Neural cell (in vitro differentiated cells): ENCODE results near the gene PAPSS2. TPM values are rescaled to one million over a fixed set of nuclear protein-coding genes. Genes with fewer than 3 reads are reported as not detected.

Experiments
- H2AFZ ChIP-seq: fragments of 200-600, 300-800 bp; sonication (generic), shearing (Covaris generic); 2 replicates; pipeline ENCODE4 v1.6.0; 2014; ENCODE audit warnings: low read depth, mild to moderate bottlenecking, antibody characterized with exemption, low read length, moderate library complexity
- H3F3A ChIP-seq: fragments of 200-600 bp; shearing (Covaris generic); 2 replicates; pipeline ENCODE4 v1.6.1; 2016; ENCODE audit warnings: mild to moderate bottlenecking, moderate library complexity, mixed read lengths, antibody characterized with exemption, low read length; ENCODE audit not compliant: insufficient read depth, poor library complexity, severe bottlenecking
- H3K27ac ChIP-seq: fragments of 200-600, 300-800 bp; sonication (generic), shearing (Covaris generic); 2 replicates; pipeline ENCODE4 v1.5.1; 2014; ENCODE audit warnings: mild to moderate bottlenecking, low read length, moderate library complexity
- H3K27me3 ChIP-seq: fragments of 300-800, 200-600 bp; sonication (generic), shearing (Covaris generic); 2 replicates; pipeline ENCODE4 v1.6.0; 2014; ENCODE audit warnings: mild to moderate bottlenecking, low read depth, low read length, moderate library complexity; ENCODE audit not compliant: insufficient read depth
- H3K36me3 ChIP-seq: fragments of 300-800, 200-600 bp; sonication (generic), shearing (Covaris generic); 2 replicates; pipeline ENCODE4 v1.5.1; 2014; ENCODE audit warnings: mild to moderate bottlenecking, antibody characterized with exemption, low read length, moderate library complexity; ENCODE audit not compliant: insufficient read depth
- H3K4me2 ChIP-seq: fragments of 300-800, 200-600 bp; sonication (generic), shearing (Covaris generic); 2 replicates; pipeline ENCODE4 v1.6.0; 2014; ENCODE audit warnings: mild to moderate bottlenecking, low read length
- H3K4me3 ChIP-seq: fragments of 300-800, 200-600 bp; sonication (generic), shearing (Covaris generic); 2 replicates; pipeline ENCODE4 v1.5.1; 2014; ENCODE audit warnings: mild to moderate bottlenecking, low read length, moderate library complexity
- H3K79me2 ChIP-seq: fragments of 200-600 bp; shearing (Covaris generic); replicated peaks from 2 replicates; pipeline ENCODE4 v1.6.0; 2014; ENCODE audit warnings: mild to moderate bottlenecking, low read length, moderate library complexity; ENCODE audit not compliant: insufficient read depth
- H3K9ac ChIP-seq: fragments of 300-800, 200-600 bp; sonication (generic), shearing (Covaris generic); 2 replicates; pipeline ENCODE4 v1.6.1; 2016; ENCODE audit warnings: mild to moderate bottlenecking, low read length, mixed read lengths
- H3K9me2 ChIP-seq: fragments of 200-600 bp; shearing (Covaris generic); 2 replicates; pipeline ENCODE4 v1.6.1; 2016; ENCODE audit warnings: mild to moderate bottlenecking, low read length, mixed read lengths; ENCODE audit not compliant: insufficient read depth
- H3K9me3 ChIP-seq: fragments of 200-600, 300-800 bp; sonication (generic), shearing (Covaris generic); 2 replicates; pipeline ENCODE4 v1.6.1; 2016; ENCODE audit warnings: mild to moderate bottlenecking, mixed run types, low read length, moderate library complexity, mixed read lengths
- H4K20me1 ChIP-seq: fragments of 200-600 bp; shearing (Covaris generic); 2 replicates; pipeline ENCODE4 v1.6.1; 2016; ENCODE audit warnings: mild to moderate bottlenecking, mixed run types; ENCODE audit not compliant: insufficient read depth
- EP300 ChIP-seq: fragments of 450-650 bp; conservative IDR thresholded peaks from 2 replicates; pipeline ENCODE4 v1.6.1; 2014; ENCODE audit warnings: antibody characterized with exemption, mild to moderate bottlenecking, moderate library complexity; ENCODE audit not compliant: poor library complexity, severe bottlenecking
- EZH2 ChIP-seq: fragments of 200-600, 300-800 bp; shearing (Covaris generic), sonication (generic); IDR thresholded peaks from 2 replicates; pipeline ENCODE4 v1.6.1; 2014; ENCODE audit warnings: antibody characterized with exemption, low read length, borderline replicate concordance, mild to moderate bottlenecking; ENCODE audit not compliant: insufficient read depth, poor library complexity, severe bottlenecking
- MXI1 ChIP-seq: fragments of 450-650 bp; conservative IDR thresholded peaks from 2 replicates; pipeline ENCODE4 v1.6.1; 2014; ENCODE audit warnings: antibody characterized with exemption, mild to moderate bottlenecking; ENCODE audit not compliant: poor library complexity, severe bottlenecking
- POLR2AphosphoS5 ChIP-seq: IDR thresholded peaks from 2 replicates; pipeline ENCODE4 v1.6.1; 2012
- RAD21 ChIP-seq: fragments of 450-650 bp; conservative IDR thresholded peaks from 2 replicates; pipeline ENCODE4 v1.6.1; 2014; ENCODE audit warnings: antibody characterized with exemption, mild to moderate bottlenecking, moderate library complexity
- SMC3 ChIP-seq: fragments of 450-650 bp; conservative IDR thresholded peaks from 2 replicates; pipeline ENCODE4 v1.6.1; 2014; ENCODE audit warnings: antibody characterized with exemption, mild to moderate bottlenecking, moderate library complexity; ENCODE audit not compliant: poor library complexity
- TAF1 ChIP-seq: IDR thresholded peaks from 2 replicates; pipeline ENCODE4 v1.6.1; 2012; ENCODE audit warnings: low read depth
- polyA plus RNA-seq: library from polyadenylated mRNA; depleted of rRNA; stranded (reverse); fragments of >200 nt; gene quantifications from 2 replicates; pipeline ENCODE4 v1.2.3, GENCODE V29; 2014
- TF ChIP-seq, protein P1 (sequence below): IDR thresholded peaks from 2 replicates; pipeline ENCODE4 v1.6.1; 2012; ENCODE audit warnings: borderline replicate concordance
- TF ChIP-seq, protein P2 (sequence below): fragments of 450-650 bp; IDR thresholded peaks from 2 replicates; pipeline ENCODE4 v1.5.1; 2014; ENCODE audit warnings: antibody characterized with exemption, mild to moderate bottlenecking, moderate library complexity; ENCODE audit not compliant: poor library complexity, severe bottlenecking

PAPSS2 gene
- polyA plus RNA-seq, 1 donor from 2014 or later = 0.24 TPM

DNA sequence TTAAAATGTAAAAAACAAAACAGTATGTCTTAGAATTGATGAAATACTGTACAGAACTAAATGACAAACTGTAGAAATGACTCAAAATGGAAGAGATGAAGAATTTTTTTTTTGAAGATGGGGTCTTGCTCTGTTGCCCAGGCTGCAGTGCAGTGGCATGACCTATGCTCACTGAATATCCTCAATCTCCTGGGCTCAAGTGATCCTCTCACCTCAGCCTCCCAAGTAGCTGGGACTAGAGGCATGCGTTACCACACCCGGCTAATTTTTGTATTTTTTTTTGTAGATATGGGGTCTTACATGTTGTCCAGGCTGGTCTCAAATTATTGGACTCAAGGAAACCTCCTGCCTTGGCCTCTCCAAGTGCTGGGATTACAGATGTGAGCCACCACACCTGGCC is 121.9 kb downstream of the PAPSS2 start:
- no peaks in the 10 kb centered on the region for H3F3A ChIP-seq
- H3K9ac ChIP-seq = no peak overlapping the region
- no peaks in the 10 kb centered on the region for H4K20me1 ChIP-seq
- no peaks in the 10 kb centered on the region for H3K9me3 ChIP-seq
- peaks cover 11% of the 10 kb centered on the region for H3K36me3 ChIP-seq
- H3K4me3 ChIP-seq = no peak overlapping the region
- H3K27ac ChIP-seq = no peak overlapping the region
- H3K4me2 ChIP-seq = no peak overlapping the region
- H3K9me2 ChIP-seq = no peaks in the 10 kb centered on the region
- TF ChIP-seq EZH2 (no peak), POLR2AphosphoS5 (no peak), TAF1 (no peak), RAD21 (no peak), SMC3 (no peak), EP300 (no peak), MXI1 (no peak)
- TF ChIP-seq, protein P1, sequence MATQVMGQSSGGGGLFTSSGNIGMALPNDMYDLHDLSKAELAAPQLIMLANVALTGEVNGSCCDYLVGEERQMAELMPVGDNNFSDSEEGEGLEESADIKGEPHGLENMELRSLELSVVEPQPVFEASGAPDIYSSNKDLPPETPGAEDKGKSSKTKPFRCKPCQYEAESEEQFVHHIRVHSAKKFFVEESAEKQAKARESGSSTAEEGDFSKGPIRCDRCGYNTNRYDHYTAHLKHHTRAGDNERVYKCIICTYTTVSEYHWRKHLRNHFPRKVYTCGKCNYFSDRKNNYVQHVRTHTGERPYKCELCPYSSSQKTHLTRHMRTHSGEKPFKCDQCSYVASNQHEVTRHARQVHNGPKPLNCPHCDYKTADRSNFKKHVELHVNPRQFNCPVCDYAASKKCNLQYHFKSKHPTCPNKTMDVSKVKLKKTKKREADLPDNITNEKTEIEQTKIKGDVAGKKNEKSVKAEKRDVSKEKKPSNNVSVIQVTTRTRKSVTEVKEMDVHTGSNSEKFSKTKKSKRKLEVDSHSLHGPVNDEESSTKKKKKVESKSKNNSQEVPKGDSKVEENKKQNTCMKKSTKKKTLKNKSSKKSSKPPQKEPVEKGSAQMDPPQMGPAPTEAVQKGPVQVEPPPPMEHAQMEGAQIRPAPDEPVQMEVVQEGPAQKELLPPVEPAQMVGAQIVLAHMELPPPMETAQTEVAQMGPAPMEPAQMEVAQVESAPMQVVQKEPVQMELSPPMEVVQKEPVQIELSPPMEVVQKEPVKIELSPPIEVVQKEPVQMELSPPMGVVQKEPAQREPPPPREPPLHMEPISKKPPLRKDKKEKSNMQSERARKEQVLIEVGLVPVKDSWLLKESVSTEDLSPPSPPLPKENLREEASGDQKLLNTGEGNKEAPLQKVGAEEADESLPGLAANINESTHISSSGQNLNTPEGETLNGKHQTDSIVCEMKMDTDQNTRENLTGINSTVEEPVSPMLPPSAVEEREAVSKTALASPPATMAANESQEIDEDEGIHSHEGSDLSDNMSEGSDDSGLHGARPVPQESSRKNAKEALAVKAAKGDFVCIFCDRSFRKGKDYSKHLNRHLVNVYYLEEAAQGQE = no peak
- TF ChIP-seq, protein P2, sequence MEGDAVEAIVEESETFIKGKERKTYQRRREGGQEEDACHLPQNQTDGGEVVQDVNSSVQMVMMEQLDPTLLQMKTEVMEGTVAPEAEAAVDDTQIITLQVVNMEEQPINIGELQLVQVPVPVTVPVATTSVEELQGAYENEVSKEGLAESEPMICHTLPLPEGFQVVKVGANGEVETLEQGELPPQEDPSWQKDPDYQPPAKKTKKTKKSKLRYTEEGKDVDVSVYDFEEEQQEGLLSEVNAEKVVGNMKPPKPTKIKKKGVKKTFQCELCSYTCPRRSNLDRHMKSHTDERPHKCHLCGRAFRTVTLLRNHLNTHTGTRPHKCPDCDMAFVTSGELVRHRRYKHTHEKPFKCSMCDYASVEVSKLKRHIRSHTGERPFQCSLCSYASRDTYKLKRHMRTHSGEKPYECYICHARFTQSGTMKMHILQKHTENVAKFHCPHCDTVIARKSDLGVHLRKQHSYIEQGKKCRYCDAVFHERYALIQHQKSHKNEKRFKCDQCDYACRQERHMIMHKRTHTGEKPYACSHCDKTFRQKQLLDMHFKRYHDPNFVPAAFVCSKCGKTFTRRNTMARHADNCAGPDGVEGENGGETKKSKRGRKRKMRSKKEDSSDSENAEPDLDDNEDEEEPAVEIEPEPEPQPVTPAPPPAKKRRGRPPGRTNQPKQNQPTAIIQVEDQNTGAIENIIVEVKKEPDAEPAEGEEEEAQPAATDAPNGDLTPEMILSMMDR = no peak
- no peaks in the 10 kb centered on the region for H3K79me2 ChIP-seq
- no peak overlapping the region for H2AFZ ChIP-seq
- H3K27me3 ChIP-seq = no peaks in the 10 kb centered on the region

DNA sequence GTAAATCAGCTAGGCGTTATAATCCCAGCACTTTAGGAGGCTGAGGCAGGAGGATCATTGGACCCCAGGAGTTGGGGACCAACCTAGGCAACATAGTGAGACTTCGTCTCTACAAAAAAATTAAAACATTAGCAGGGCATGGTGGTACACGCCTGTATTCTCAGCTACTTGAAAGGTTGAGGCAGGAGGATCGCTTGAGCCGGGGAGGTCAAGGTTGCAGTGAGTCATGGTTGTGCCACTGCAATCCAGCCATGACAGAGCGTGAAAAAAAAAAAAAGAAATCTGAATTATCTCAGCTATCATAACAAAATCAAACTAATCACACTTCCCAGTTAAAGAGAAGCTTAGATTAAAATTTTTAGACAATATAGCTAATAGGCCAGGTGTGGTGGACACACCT is 123.0 kb downstream of the PAPSS2 start:
- Histone ChIP-seq H3K4me3 (no peak overlapping the region), H3K79me2 (no peaks in the 10 kb centered on the region), H3K27me3 (no peaks in the 10 kb centered on the region), H3K36me3 (peaks cover 11% of the 10 kb centered on the region), H2AFZ (no peak overlapping the region), H4K20me1 (no peaks in the 10 kb centered on the region), H3F3A (no peaks in the 10 kb centered on the region), H3K9me2 (no peaks in the 10 kb centered on the region), H3K27ac (no peak overlapping the region), H3K9ac (no peak overlapping the region), H3K4me2 (no peak overlapping the region), H3K9me3 (no peaks in the 10 kb centered on the region)
- TF ChIP-seq TAF1 = no peak
- no peak for TF ChIP-seq RAD21
- no peak for TF ChIP-seq EP300
- TF ChIP-seq, protein P2 = no peak
- TF ChIP-seq MXI1 = no peak
- TF ChIP-seq, protein P1 = no peak
- no peak for TF ChIP-seq EZH2
- TF ChIP-seq SMC3 = no peak
- TF ChIP-seq POLR2AphosphoS5 = no peak
